HCT116 (cell line): ENCODE data around the gene DYNC2LI1.

Experiments
- CEBPB ChIP-seq: IDR thresholded peaks from 2 replicates; pipeline ENCODE4 v1.6.1; 2012; ENCODE audit warnings: low read depth
- EZH2 ChIP-seq: fragments of 200-600 bp; sonication (generic); IDR thresholded peaks from 2 replicates; pipeline ENCODE4 v1.6.1; 2017; ENCODE audit warnings: antibody characterized with exemption, mixed run types
- EZH2phosphoT487 ChIP-seq: fragments of 200-600 bp; IDR thresholded peaks from 2 replicates; pipeline ENCODE4 v1.6.1; 2018; ENCODE audit warnings: antibody characterized with exemption, borderline replicate concordance
- SIN3A ChIP-seq: IDR thresholded peaks from 2 replicates; pipeline ENCODE4 v1.6.1; 2012; ENCODE audit warnings: low read depth
- ZFX ChIP-seq: fragments of 450-650 bp; IDR thresholded peaks from 2 replicates; pipeline ENCODE4 v1.6.1; 2017
- ZNF274 ChIP-seq: fragments of 200-500 bp; sonication (Bioruptor generic); IDR thresholded peaks from 2 replicates; pipeline ENCODE4 v1.6.1; 2014; ENCODE audit warnings: mild to moderate bottlenecking, low read depth, low read length, inconsistent platforms
- TF ChIP-seq, protein P1 (sequence below), 3 experiments: fragments of 200-600 bp in 1 of 3; sonication (generic) in 1 of 3; IDR thresholded peaks in 2 of 3; conservative IDR thresholded peaks in 1 of 3; 2 replicates each; pipeline ENCODE4 v1.5.1; 2012 to 2017; ENCODE audit warnings: low read depth in 2 of 3, low read length in 2 of 3, antibody characterized with exemption in 1 of 3, borderline replicate concordance in 1 of 3, control low read depth in 1 of 3, mild to moderate bottlenecking in 1 of 3, mixed read lengths in 1 of 3, mixed run types in 1 of 3, moderate library complexity in 1 of 3; ENCODE audit not compliant: insufficient read depth in 1 of 3

DNA sequence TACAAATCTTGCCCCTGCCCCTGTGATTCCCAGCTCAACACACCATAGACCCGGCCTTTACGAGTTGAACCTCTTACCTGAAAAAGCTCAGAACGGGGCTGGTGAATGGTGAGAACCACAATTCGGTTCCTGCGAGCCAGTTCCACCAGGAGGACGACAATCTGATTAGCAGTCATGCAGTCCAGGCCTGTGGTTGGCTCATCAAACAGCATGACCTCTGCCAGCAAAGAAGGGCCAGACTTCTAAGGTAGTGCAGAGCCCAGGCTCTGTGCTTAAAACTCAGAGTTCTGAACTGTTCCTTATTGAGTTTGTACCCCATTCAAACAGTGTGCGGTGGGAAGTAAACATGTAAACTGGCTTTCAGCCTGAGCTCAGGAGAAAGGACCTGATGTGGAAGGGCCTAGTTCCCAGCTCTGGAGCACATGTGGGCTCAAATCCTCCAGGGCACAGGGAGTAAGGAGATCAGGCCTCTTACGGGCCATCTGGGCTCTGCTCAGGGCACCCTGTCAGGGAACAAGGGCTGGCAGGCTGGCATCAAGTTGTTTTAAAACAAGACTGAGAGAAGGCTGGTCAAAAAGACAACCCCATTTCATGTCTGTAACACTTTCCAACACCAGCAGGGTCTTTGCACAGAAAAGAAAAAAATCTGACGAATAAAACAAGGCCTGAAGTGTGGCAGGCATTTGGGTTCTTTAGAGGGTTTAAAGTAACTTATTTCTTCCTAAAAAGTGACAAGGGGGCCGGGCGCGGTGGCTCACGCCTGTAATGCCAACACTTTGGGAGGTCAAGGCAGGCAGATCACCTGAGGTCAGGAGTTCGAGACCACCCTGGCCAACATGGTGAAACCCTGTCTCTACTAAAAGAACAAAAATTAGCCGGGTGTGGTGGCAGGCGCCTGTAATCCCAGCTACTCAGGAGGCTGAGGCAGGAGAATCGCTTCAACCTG, 52.7 kb downstream of the DYNC2LI1 start:
- TF ChIP-seq EZH2phosphoT487 (no peak), SIN3A (no peak), ZNF274 (no peak), ZFX (no peak), CEBPB (no peak), EZH2 (no peak)
- TF ChIP-seq, protein P1, sequence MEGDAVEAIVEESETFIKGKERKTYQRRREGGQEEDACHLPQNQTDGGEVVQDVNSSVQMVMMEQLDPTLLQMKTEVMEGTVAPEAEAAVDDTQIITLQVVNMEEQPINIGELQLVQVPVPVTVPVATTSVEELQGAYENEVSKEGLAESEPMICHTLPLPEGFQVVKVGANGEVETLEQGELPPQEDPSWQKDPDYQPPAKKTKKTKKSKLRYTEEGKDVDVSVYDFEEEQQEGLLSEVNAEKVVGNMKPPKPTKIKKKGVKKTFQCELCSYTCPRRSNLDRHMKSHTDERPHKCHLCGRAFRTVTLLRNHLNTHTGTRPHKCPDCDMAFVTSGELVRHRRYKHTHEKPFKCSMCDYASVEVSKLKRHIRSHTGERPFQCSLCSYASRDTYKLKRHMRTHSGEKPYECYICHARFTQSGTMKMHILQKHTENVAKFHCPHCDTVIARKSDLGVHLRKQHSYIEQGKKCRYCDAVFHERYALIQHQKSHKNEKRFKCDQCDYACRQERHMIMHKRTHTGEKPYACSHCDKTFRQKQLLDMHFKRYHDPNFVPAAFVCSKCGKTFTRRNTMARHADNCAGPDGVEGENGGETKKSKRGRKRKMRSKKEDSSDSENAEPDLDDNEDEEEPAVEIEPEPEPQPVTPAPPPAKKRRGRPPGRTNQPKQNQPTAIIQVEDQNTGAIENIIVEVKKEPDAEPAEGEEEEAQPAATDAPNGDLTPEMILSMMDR (IDR thresholded peaks at IDR 0.05 in 2 of 3, conservative IDR thresholded peaks at IDR 0.05 in 1 of 3; ENCODE audit: borderline replicate concordance in 1 of 3, insufficient read depth in 1 of 3, low read depth in 2 of 3, low read length in 2 of 3), result no peak
